ENCODE measurements around the gene PIK3AP1. TPM values are rescaled to one million over a fixed set of nuclear protein-coding genes. Genes with fewer than 3 reads are reported as not detected.
A peak's percentile ranks its signal among the peaks of the same experiment; 100 is the strongest.

PIK3AP1 gene
- total and polyA plus RNA-seq, 2 of the 8 experiments (the other 6 are each of a cell fraction or from before 2014, with no cell fraction given), result 1.9 to 4.5 TPM

GRCh38 chr10:96588060-96588554 lies 132.2 kb downstream of the PIK3AP1 start:
- no peak overlapping the region for H2BK120ac ChIP-seq (replicated peaks; ENCODE audit: low read depth, low read length)
- H4K5ac ChIP-seq (ENCODE audit: insufficient read length, low read depth, low read length), result no peak overlapping the region
- H3K9me3 ChIP-seq (ENCODE audit: insufficient read depth in 2 of 2, low read depth in 1 of 2, low read length in 1 of 2), result no peaks in the 10 kb centered on the region
- FAIRE-seq (no peak), DNase-seq (ENCODE audit: low read depth in 1 of 2, low spot score in 2 of 2) (no peak)
- H2BK5ac ChIP-seq (ENCODE audit: low read depth, low read length), result no peak overlapping the region
- no peak overlapping the region for H3K18ac ChIP-seq (ENCODE audit: extremely low read depth, low read length)
- peak overlapping the region in 1 of 4 experiments; percentile 96; a peak in 2 of 8 replicates for H3K4me3 ChIP-seq (ENCODE audit: extremely low read depth in 1 of 4, insufficient read depth in 2 of 4, low read depth in 3 of 4, low read length in 4 of 4)
- H4K20me1 ChIP-seq (replicated peaks in 1 of 2; ENCODE audit: control insufficient read depth in 1 of 2, insufficient read depth in 2 of 2, low read length in 2 of 2), result peaks cover 3 to 7% of the 10 kb centered on the region in 2 experiments
- WGBS, 2 experiments (ENCODE audit: extremely low coverage in 1 of 2, insufficient coverage in 1 of 2, insufficient read length in 1 of 2, insufficient replicate concordance in 2 of 2, low coverage in 1 of 2, low lambda C conversion rate in 2 of 2, missing lambda C conversion rate in 1 of 2), result 93% methylated on average over 4 of the region's 4 CpGs; no CpG with 5 or more reads in 1 of the 2 experiments
- TF ChIP-seq MAX (IDR thresholded peaks at IDR 0.05), result no peak
- TF ChIP-seq USF2 (IDR thresholded peaks at IDR 0.05; ENCODE audit: low read length), result no peak
- TF ChIP-seq TAF7 (optimal IDR thresholded peaks at IDR 0.05; ENCODE audit: borderline replicate concordance, low read depth, low read length), result no peak
- no peak for TF ChIP-seq NANOG (IDR thresholded peaks at IDR 0.05; ENCODE audit: insufficient read depth, low read depth, low read length, poor library complexity, severe bottlenecking)
- TF ChIP-seq CBX8 (IDR thresholded peaks at IDR 0.05; ENCODE audit: borderline replicate concordance, low read depth, low read length), result no peak
- TF ChIP-seq ZNF274 (IDR thresholded peaks at IDR 0.05; ENCODE audit: borderline replicate concordance, extremely low read depth, low read length), result no peak
- TF ChIP-seq, protein P1, sequence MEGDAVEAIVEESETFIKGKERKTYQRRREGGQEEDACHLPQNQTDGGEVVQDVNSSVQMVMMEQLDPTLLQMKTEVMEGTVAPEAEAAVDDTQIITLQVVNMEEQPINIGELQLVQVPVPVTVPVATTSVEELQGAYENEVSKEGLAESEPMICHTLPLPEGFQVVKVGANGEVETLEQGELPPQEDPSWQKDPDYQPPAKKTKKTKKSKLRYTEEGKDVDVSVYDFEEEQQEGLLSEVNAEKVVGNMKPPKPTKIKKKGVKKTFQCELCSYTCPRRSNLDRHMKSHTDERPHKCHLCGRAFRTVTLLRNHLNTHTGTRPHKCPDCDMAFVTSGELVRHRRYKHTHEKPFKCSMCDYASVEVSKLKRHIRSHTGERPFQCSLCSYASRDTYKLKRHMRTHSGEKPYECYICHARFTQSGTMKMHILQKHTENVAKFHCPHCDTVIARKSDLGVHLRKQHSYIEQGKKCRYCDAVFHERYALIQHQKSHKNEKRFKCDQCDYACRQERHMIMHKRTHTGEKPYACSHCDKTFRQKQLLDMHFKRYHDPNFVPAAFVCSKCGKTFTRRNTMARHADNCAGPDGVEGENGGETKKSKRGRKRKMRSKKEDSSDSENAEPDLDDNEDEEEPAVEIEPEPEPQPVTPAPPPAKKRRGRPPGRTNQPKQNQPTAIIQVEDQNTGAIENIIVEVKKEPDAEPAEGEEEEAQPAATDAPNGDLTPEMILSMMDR (IDR thresholded peaks at IDR 0.05; ENCODE audit: control extremely low read depth in 1 of 3, insufficient read depth in 1 of 3, low read depth in 1 of 3, low read length in 3 of 3), result no peak
- no peak for TF ChIP-seq NRF1 (IDR thresholded peaks at IDR 0.05; ENCODE audit: low read depth, low read length)
- TF ChIP-seq SAP30 (IDR thresholded peaks at IDR 0.05; ENCODE audit: insufficient read depth, insufficient replicate concordance, low read length), result no peak
- H3K23ac ChIP-seq (ENCODE audit: insufficient read length), result no peak overlapping the region
- H3K4ac ChIP-seq (replicated peaks; ENCODE audit: insufficient read length, low read depth, low read length), result no peak overlapping the region
- H2AK5ac ChIP-seq (ENCODE audit: low read depth, low read length), result no peak overlapping the region
- H3K9ac ChIP-seq (replicated peaks in 1 of 4; ENCODE audit: extremely low read depth in 1 of 4, low read depth in 3 of 4, low read length in 3 of 4), result no peak overlapping the region
- no peak overlapping the region for H3K56ac ChIP-seq (replicated peaks; ENCODE audit: insufficient read length, low read depth, low read length)
- H2BK12ac ChIP-seq (ENCODE audit: low read depth, low read length), result no peak overlapping the region
- peaks cover 0 to 10% (median 2%) of the 10 kb centered on the region in 4 experiments; a peak in 3 of 7 replicates for H3K4me1 ChIP-seq (replicated peaks in 1 of 4; ENCODE audit: control insufficient read depth in 3 of 4, insufficient read depth in 4 of 4, low read length in 3 of 4)
- CTCF ChIA-PET (ENCODE audit: partially characterized antibody), result no interaction called here
- no peak overlapping the region for H3K14ac ChIP-seq (ENCODE audit: insufficient read length)
- H3K79me1 ChIP-seq (ENCODE audit: low read depth, low read length), result no peaks in the 10 kb centered on the region
- POLR2A ChIA-PET (ENCODE audit: partially characterized antibody), result interaction anchor here (1.3 kb wide), 1 partner anchor 11 kb away, joined by 3 read pairs; no protein-coding TSS in a partner anchor
- no peak overlapping the region for H2BK15ac ChIP-seq (ENCODE audit: low read length)
- peaks cover 11 to 34% of the 10 kb centered on the region in 2 experiments for H3K79me2 ChIP-seq (ENCODE audit: control insufficient read depth in 1 of 2, insufficient read depth in 2 of 2, low read length in 2 of 2)
- peaks cover 4% of the 10 kb centered on the region for H3K23me2 ChIP-seq (ENCODE audit: low read depth, low read length)
- no peak overlapping the region for H4K8ac ChIP-seq (ENCODE audit: extremely low read depth, insufficient read depth, low read length)
- H3K36me3 ChIP-seq (ENCODE audit: control insufficient read depth in 2 of 4, insufficient read depth in 4 of 4, low read length in 3 of 4), result no peaks in the 10 kb centered on the region
- no peak overlapping the region for H4K91ac ChIP-seq (replicated peaks; ENCODE audit: insufficient read length, low read length)
- no peak overlapping the region for H2BK20ac ChIP-seq (ENCODE audit: low read length)
- H3K4me2 ChIP-seq (ENCODE audit: insufficient read depth in 1 of 2, low read depth in 2 of 2, low read length in 2 of 2), result peak overlapping the region; percentile 77 to 95; a peak in 3 of 4 replicates
- H3K27ac ChIP-seq (ENCODE audit: low read depth, low read length), result no peak overlapping the region
- H2AFZ ChIP-seq (ENCODE audit: low read length), result no peak overlapping the region
- H3K27me3 ChIP-seq (replicated peaks in 1 of 4; ENCODE audit: control insufficient read depth in 3 of 4, extremely low read depth in 1 of 4, insufficient read depth in 3 of 4, low read length in 3 of 4), result no peaks in the 10 kb centered on the region

All from H1 (cell line).